GM18511 (cell line): ENCODE data around the gene EEF1AKMT3.
"Not testable (repeated sequence)": the region's sequence is repeated elsewhere in the genome, so short reads cannot be mapped to it uniquely, and the experiment has no call there.

ENCODE experiments used
- ATAC-seq: cut with Tn5 transposase; IDR thresholded peaks from one replicate; pipeline ENCODE4 v1.9.1; 2021; ENCODE audit warnings: mild to moderate bottlenecking, moderate library complexity; ENCODE audit not compliant: unreplicated experiment

EEF1AKMT3 gene

DNA sequence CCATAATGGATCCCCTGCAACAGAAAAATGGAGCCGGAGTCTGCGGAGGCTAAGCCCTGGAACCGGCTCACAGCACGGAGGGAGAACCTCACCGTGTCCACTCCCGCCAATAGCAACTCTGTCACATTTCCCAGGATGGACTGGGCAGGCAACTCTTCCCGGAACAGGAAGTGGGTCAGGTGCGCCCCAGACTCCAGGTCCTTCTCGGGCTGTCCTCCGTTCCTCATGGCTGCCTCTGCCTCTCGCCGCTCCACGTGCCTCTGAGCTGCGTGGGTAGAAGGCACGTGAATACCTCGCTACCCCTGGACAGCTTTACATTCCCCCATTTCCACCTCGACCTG lies 7.8 kb upstream of the EEF1AKMT3 start:
- ATAC-seq = peak; percentile 15

DNA sequence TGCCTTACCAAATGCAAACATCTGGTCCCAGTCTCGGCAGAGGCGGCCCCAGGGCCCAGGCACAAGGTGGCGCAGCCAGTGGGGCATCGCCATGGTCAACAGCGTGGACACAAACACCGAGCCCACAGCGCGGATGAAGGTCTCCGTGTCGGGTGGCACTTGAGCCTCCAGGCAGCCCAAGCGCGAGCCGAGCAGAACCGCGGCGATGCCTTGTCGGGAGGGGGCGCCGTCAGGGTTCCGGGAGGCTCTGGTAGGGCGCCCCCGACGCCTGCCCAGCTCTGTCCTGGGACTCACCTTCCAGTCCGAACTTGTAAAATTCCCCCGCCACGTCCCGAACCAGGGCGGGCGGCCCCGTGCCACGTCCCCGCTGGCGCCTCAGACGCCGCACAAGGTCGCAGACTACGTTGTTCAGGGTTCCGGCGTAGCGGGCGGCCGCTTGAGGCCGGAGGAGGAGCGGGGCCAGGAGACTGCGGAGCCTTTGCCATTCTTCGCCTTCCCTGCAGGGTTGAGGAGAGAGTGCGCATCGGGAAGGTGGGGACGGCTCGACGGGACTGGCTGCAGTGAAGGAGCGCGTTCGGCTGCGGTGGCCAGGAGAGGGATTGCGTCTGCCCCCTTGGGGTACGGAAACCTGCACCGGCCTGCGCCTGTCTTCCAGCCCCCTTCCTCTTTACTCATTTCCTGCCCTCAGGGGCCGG lies 7.3 kb upstream of the EEF1AKMT3 start:
- peak; percentile 71 for ATAC-seq

DNA sequence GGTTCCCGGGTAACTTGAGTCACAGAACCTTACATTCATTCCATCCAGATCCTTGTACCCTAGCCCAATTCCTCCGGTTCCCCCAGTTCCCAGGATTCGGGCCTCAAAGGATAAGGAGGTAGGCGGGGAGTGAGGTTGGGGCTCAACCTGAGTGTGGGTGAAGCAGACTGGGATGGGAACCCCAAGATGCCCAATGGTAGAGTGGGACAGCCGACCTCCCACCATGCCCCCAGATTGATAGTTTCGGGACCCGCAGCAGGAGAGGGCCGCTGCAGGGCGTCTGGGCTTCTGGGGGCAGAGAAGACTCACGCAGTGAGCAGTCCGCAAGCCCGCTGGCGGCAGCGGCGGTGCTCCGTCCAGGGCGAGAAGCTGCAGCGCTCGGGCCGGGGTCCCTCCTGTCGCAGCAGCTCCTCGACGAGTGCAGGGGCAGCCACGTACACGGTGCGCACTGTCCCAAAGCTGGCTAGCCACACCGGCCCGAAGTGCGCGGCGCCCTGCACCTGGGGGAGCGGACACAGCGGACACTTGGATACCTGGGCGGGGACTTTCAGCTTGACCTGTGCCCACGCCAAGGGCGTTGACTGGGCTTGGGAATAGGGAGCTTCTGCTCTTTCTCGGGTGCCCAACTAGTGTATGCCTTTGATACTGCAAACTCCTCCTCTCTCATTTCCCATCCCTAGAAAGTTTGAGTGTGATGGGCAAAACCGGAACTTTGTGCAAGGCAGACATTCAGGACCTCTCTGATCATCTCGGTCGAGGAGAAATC lies 6.5 kb upstream of the EEF1AKMT3 start:
- ATAC-seq = no peak

DNA sequence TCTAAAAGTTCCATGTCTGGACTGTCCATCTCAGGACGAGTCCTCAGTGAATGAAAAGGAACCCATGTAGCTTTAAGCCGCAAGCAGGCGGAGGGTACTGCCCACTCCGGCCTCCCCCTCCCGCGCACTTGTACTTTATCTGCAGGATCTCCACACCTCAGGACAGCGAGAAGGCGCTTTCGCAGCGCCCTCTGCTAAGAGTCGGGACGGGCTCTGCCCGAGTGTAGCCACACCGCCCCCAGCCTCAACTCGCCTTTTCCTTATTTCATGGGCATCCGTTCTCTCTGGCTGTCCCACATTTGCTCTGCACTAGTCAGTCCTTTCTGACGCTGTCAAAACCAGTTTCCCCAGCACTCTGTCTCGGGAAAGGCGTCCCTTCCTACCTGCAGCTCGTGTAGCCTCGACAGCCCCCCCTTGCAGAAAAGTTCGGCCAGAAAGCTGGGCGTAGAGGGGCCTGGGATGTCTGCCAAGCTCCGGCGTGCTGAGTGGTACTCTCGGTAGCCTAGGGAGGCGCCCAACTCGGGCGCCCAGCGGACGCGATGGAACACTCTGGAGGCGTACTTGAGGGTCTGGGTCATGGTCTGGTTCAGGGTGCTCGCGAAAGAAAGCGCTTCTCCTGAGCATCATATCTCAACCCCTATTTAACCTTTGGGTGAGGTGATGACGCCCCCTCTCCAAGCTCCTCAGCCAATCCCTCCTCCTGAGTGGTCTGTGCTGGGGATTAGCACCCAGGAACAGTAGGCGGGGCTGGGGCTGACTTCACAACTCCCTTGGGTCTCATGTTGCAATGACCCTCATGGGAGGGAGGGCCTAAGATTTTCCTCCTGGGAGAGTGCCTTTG lies 5.7 kb upstream of the EEF1AKMT3 start, which contains the start of gene CYP27B1:
Gene CYP27B1, minus strand, starts transcription at position 615 of the 841 bp plus-strand sequence. Its CDS starts 37 bp downstream, at position 578.
- ATAC-seq = no peak

DNA sequence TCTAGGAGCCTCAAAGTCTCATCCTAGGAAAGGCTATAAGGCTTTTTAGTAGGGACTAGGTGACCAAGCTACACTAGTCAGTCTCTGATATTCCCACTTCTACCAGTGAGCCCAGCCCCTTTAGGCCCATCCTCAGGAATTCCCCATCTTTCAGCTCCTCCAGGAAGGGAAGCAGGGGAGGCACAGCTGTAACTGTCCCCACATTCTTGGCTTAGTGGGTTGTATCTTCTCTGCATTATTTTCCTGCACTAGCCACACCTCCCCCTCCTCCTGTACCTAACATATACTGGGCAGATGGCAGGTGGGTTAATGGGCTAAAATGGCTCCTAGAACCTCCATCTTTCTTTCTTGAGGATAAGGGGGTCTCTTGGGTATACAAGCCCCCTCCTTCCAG lies 5.1 kb upstream of the EEF1AKMT3 start:
- no peak for ATAC-seq

DNA sequence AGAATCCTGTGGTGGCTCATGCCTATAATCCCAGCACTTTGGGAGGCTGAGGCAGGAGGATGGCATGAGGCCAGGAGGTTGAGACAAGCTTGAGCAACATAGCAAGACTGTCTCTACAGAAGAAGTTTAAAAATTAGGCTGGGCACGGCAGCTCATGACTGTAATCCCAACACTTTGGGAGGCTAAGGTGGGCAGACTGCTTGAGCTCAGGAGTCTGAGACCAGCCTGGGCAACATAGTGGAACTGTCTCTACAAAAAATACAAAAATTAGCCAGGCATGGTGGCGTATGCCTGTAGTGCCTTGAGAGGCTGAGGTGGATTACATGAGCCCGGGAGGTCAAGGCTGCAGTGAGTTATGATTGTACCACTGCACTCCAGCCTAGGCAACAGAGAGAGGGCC lies 4.5 kb upstream of the EEF1AKMT3 start:
- ATAC-seq = no peak

DNA sequence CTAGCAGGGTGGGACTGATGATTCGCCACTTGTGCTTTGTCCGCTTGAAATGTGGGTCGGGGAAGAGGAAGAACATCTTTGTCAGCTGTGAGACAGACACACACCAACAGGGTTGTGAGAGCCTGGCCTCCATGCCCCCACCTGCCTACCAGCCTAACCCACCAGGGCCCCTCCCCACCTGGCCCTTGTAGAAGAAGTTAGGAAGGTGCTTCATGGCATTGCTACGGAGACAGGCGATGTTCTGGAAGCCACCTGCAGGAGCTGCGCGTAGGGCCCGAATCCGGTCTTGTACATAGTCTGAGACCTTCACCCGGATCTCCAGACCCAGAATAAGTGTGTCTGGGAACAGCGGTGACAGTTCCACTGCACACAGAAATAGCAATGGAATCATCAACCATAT lies 2.8 kb upstream of the EEF1AKMT3 start:
- ATAC-seq = no peak

DNA sequence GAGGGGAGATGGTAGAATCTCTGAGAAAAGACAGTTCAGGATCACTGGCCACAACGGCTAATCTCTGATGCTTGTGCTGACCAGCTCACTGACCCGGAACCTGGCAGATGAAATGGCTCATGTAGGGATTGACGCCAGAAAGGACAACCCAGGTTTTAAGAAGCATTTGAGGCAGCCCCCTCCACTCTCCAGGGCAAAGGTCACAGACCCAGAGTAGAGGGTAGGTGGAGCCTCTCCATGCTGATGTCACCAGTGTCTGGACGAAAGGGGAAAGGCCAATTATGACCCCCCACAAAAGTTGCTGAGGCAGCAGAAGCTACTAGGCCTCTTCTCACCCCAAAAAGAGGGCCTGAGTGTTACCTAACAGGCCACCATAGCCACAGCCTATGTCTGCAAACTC lies 1.7 kb upstream of the EEF1AKMT3 start:
- no peak for ATAC-seq

DNA sequence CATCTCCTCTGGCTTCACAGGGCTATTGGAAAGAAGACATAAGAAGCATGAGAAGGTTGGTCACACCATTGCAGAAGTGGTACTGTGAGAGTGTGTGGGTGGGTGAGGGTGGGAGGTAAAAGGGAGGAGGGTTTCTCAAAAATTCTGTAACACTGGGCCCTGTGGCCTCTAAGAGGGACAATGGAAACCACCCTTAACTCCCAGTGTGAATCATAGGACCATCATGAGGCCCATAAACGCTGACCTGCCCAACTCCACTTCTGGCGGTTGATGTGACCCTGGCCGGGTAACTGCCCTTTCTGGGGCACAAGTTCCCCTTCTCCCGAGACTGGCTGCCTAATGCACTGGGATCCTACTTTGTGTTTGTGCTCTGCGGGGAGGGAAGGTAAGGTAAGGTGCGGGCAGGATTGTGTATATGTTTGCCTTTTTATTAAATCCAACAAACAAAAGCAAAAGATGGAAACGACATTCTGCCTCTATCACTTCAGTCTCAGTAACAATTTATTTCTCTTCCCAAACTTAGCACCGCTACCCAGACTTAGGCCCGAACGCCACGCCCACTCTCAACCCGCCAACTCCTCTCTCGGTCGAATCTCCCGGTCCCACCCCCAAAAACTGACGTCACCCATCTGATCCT lies 1.1 kb upstream of the EEF1AKMT3 start:
- ATAC-seq = peak; percentile 80

DNA sequence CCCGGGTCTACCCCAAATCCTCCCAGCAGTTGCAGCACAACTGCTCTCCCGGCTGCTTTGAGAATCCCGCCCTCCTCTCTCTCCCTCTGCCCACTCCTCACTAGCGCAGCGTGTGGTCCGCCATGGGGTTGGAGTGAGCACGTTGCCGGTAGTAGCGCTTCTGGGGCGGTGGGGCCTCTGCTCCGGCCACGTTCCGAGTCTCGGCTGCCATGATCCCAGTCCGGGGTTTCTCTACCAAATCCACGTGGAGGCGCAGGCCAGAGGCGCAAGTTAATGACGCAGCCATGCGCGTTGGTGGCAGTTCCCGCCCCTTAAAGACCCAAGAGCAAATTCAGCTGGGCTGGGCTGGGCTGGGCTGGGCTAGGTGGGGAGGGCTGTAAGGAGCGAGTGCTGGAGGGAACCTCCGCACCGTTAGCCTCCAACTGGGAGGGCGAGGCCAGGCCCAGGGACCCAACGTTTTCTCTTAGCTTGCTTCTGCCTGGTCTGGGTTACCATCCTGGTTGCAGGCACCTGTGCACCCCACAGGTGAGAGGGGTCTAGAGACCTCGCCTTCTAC lies 463 bp upstream of the EEF1AKMT3 start, which contains the start of gene METTL1:
Gene METTL1, minus strand, starts transcription at position 233 of the 556 bp plus-strand sequence. Its CDS starts 22 bp downstream, at position 211.
- ATAC-seq = peak; percentile 86

DNA sequence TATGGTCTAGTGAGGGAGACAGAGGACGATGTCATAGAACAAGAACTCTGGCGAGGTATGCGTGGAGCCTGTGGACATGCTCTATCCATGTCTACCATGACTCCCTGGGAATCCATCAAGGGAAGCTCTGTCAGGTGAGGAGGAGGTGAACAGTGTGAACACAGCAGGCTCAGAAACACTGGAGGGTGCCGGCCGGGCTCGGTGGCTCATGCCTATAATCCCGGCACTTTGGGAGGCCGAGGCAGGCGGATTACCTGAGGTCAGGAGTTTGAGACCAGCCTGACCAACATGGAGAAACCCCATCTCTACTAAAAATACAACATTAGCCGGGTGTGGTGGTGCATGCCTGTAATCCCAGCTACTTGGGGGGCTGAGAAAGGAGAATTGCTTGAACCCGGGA lies 2.2 kb downstream of the EEF1AKMT3 start:
- ATAC-seq = not testable (repeated sequence)

DNA sequence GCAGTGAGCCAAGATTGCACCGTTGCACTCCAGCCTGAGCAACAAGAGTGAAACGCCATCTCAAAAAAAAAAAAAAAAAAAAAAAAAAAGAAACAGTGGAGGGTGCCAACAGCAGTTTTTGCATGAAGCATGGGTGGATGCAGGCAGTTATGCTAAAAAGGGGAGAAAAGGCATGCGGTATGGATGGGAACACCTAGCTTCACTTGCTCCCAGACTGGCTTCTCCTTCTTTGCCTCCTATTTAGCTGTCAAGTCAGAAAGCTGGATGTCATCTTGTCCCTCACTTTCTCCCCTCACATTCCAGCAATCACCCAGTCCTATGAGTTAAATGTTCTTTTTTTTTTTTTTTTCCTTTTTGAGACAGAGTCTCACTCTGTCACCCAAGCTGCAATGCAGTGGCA lies 2.6 kb downstream of the EEF1AKMT3 start:
- no peak for ATAC-seq

DNA sequence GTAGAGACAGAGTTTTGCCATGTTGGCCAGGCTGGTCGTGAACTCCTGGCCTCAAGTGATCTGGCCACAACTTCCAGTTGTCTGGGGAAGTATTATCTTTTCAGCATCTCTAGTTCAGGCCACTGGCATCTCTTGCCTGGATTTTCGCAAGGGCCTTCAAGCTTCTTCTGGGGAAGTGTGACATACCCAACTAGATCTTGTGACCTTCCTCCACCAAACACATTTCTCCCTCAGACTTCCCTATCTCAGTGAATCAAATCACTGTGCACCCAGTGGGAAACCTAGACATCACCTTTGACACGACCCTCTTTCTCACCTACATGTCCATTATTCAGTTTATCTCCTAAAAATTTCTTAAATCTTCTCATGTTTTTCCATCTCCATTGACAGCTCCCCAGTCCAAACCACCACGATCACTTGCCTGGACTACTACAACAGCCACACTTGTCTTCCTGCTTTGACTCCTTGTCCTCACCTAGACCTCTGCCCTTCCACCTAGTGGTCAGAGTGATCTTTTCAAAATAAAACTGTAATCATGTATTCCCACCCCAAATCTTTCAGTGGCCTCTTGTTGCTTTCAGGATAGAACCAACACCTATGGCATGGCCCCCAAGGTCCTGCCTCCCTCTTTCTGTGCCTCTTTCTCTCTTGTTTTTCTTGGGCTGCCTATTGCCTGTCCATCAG lies 3.3 kb downstream of the EEF1AKMT3 start:
- no peak for ATAC-seq

DNA sequence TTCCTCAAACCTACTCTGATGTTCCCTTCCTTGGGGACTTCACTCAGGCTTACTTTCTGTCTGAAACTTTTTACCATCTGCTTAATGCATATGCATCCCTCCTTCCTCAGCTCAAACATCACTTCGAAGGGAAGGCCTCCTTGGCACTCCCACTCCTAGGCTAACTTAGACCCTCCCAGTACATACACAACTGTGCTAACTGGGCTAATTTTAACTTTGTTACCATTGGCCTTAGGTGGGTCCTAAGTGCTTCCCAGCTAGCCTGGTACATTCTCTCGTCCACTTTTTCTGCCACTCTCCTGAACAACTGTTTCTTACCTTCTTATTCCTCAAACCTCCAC lies 3.8 kb downstream of the EEF1AKMT3 start:
- no peak for ATAC-seq

DNA sequence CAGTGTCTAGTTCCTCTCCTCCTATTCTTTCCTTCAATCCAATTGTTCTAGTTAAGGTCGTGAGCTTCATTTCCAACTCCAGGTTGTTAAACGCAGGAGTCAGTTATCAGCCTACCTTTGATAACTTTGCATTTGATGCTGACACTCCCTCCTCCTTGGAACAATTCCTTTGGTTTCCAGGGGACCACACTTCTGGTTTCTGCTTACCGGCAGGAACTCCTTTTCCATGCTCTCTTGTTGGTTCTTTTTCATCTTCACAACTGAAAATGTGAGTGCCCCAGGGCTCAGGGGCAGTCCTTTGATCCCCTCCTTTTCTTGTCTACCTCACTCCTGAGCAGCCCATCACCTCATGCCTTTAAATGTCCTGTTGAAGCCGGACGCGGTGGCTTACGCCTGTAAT lies 5.0 kb downstream of the EEF1AKMT3 start:
- ATAC-seq = no peak

DNA sequence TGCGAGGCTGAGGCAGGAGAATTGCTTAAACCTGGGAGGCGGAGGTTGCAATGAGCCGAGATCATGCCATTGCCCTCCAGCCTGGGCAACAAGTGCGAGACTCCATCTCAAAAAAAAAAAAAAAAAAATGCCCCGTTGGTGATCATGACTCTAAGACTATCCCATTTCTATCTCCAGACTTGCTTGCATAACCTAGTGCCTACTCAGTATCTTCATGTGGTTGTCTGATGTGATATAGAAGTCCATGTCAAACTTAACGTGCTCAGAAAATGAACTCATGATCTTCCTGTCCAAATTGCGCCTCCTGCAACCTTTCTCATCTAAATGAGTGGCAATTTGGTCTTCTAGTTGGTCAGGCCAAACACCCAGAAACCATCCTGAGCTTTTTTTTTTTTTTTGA lies 5.5 kb downstream of the EEF1AKMT3 start:
- no peak for ATAC-seq

DNA sequence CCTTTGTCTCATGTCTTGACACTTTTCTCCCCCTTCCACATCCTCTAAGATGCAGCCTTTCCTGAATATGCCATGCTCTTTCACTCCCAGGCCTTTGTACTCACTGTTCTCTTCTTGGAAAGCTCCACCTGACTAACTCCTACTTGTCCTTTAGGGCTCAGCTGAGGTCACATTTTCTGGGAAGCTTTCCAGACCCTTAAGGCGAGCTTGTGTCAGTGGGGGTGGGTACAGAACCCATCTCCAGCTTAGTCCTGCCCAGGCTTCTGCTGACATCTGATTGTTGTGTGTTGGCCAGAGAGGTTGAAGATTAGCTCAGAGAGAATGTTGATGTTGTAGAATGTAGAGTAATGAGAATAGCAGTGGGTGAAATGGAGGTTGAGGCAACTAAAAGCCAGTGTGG lies 7.3 kb downstream of the EEF1AKMT3 start:
- ATAC-seq = no peak

DNA sequence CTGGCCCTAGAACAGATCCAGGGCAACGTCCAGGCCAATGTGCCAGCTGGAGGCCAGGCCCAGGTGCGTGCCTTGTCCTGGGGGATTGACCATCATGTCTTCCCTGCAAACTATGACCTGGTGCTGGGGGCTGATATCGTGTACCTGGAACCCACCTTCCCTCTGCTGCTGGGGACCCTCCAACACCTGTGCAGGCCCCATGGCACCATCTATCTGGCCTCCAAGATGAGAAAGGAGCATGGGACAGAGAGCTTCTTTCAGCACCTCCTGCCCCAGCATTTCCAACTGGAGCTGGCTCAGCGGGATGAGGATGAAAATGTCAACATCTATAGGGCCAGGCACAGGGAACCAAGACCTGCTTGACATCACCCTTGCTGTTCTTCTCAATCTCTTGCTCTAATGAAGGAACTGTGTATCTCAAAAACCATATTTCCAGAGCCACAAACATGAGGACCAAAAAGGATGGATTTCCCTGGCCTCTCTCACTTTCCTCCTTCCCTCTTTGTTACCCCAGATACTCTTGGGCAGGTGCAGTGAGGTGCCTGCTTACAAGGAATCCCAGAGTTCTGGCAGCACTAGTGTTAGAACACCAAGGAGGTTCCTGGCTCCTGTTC lies 8.0 kb downstream of the EEF1AKMT3 start:
- ATAC-seq = no peak

DNA sequence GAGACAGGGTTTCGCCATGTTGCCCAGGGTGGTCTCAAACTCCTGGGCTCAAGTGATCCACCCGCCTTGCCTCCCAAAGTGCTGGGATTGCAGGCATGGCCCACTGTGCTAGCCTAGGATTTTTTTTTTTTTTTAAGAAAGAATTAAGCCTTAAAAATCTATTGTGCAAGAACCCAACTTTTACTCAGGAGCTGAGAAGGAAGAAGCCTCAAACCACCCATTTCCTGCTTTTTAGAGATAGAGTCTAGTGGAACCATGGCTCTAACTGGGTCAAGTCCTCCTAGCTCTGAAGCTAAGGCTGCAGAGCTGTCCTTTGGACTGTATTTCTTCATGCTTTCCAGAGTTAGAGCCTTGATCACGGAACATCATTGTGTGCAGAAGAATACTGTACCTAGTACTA lies 8.8 kb downstream of the EEF1AKMT3 start:
- ATAC-seq = no peak

DNA sequence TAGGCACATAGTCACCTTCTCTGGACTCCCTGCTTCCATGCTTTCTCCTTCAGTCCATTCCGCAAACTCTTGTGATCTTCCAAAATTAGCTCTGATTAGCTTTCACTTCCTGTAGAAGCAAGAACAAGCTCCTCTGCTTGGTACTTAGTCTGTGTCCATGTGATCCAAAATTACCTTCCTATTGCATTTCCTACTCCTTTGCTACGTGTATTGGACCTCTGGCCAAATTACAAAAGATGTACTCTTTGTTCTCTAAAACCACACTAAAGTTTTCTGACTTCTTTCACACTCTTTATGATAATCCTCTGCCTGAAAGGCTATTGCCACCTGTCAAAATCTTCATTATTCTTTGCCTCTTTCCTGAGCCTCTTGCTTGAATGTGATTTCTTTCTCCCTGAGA lies 9.4 kb downstream of the EEF1AKMT3 start:
- no peak for ATAC-seq
